SK-N-MC (cell line): ENCODE data around the gene SLC66A1.

Experiments
- DNase-seq: peaks from one replicate; pipeline ENCODE4 v3.0.0-alpha.2; 2011; ENCODE audit warnings: low read depth, low spot score
- H3K27ac ChIP-seq: fragments of 200-600 bp; sonication (generic); 2 replicates; pipeline ENCODE4 v1.5.1; 2016; ENCODE audit warnings: mixed run types
- H3K36me3 ChIP-seq: fragments of 200-600 bp; sonication (generic); 2 replicates; pipeline ENCODE4 v1.6.1; 2017; ENCODE audit warnings: antibody characterized with exemption, low read length, mixed read lengths; ENCODE audit not compliant: insufficient read depth
- H3K4me3 ChIP-seq: fragments of 200-600 bp; sonication (generic); 2 replicates; pipeline ENCODE4 v1.5.1; 2016
- H3K9ac ChIP-seq: fragments of 200-600 bp; sonication (generic); 2 replicates; pipeline ENCODE4 v1.8.0; 2017; ENCODE audit warnings: mixed run types, mixed read lengths; ENCODE audit not compliant: insufficient read length
- H3K9me3 ChIP-seq: fragments of 200-600 bp; sonication (generic); 2 replicates; pipeline ENCODE4 v1.6.1; 2017; ENCODE audit warnings: low read depth, mild to moderate bottlenecking, antibody characterized with exemption, low read length, moderate library complexity, mixed read lengths
- EZH2 ChIP-seq: fragments of 200-600 bp; sonication (generic); IDR thresholded peaks from one replicate; pipeline ENCODE4 v1.6.1; 2017; ENCODE audit warnings: antibody characterized with exemption
- FOXP2 ChIP-seq: optimal IDR thresholded peaks from 2 replicates; pipeline ENCODE3; 2011; ENCODE audit warnings: mild to moderate bottlenecking, moderate library complexity; ENCODE audit not compliant: insufficient read depth; ENCODE audit errors: extremely low read length, control extremely low read depth
- POLR2AphosphoS5 ChIP-seq: IDR thresholded peaks from 2 replicates; pipeline ENCODE4 v1.6.1; 2012; ENCODE audit warnings: mild to moderate bottlenecking, low read depth, low read length, borderline replicate concordance

Gene SLC66A1

DNA sequence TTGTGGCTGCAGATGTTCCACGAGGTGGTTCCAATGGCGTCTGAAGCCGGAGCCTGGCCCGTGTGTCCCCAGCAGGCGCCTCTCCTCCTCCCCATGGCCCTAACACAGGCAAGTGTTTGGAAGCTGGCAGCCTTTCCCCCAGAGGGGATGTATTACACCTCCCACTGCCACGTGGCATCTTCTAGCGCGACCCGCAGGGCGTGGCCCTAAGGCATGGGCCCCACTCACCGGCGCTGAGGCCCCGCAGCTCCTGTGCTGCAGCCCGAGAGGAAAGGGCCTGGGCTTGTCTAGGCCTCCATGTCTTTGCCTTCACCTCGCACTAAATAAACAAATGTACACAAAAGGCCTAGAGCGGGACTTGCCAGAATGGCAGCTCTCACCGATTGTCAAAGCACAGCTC is 37.9 kb downstream of the SLC66A1 start:
- Histone ChIP-seq H3K4me3 (no peak overlapping the region), H3K9me3 (no peaks in the 10 kb centered on the region), H3K36me3 (peaks cover 6% of the 10 kb centered on the region; the same call in 1 of the 2 replicates), H3K9ac (no peak overlapping the region), H3K27ac (no peak overlapping the region)
- TF ChIP-seq EZH2: no peak
- DNase-seq: no peak

DNA sequence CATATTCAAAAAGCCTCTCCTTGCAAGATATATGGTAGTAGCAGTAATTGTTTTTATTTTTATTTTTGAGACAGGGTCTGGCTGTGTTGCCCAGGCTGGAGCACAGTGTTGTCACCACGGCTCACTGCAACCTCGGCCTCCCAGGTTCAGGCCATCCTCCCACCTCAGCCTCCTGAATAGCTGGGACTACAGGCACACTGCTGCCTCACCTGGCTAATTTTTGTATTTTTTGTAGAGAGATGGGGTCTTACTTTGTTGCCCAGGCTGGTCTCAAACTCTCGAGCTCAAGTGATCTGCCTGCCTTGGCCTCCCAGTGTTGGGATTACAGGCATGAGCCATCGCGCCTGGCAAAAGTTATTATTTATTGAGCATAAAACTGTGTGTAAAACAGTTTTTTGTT is 38.4 kb downstream of the SLC66A1 start:
- peaks cover 7% of the 10 kb centered on the region; the same call in 1 of the 2 replicates for H3K36me3 ChIP-seq
- H3K9ac ChIP-seq: no peak overlapping the region
- no peaks in the 10 kb centered on the region for H3K9me3 ChIP-seq
- TF ChIP-seq EZH2 (no peak), FOXP2 (no peak), POLR2AphosphoS5 (no peak)
- no peak overlapping the region for H3K27ac ChIP-seq
- H3K4me3 ChIP-seq: no peak overlapping the region
- no peak for DNase-seq

DNA sequence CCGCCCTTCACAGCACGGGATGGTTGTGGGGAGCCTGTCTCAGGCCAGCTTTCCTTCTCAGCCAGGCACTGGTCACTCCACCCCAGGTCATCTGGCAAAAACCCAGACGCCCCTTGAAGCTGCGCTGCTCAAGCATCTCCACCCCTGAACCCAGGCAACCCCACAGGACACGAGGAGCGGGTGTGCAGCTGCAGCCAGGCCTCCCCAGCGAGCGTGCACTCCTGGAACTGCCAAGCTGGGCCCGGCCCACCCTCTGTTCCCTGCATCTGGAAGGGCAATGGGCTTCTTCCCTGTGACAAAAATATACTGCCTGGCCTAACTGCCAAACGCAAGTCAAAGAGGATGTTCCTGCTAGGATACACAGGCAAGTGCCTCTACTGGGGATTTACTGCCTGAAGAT is 39.7 kb downstream of the SLC66A1 start:
- no peaks in the 10 kb centered on the region for H3K9me3 ChIP-seq
- peaks cover 15% of the 10 kb centered on the region; the same call in 1 of the 2 replicates for H3K36me3 ChIP-seq
- H3K9ac ChIP-seq: no peak overlapping the region
- no peak overlapping the region for H3K27ac ChIP-seq
- DNase-seq: no peak
- TF ChIP-seq POLR2AphosphoS5: no peak
- TF ChIP-seq EZH2: no peak
- no peak for TF ChIP-seq FOXP2
- H3K4me3 ChIP-seq: no peak overlapping the region

DNA sequence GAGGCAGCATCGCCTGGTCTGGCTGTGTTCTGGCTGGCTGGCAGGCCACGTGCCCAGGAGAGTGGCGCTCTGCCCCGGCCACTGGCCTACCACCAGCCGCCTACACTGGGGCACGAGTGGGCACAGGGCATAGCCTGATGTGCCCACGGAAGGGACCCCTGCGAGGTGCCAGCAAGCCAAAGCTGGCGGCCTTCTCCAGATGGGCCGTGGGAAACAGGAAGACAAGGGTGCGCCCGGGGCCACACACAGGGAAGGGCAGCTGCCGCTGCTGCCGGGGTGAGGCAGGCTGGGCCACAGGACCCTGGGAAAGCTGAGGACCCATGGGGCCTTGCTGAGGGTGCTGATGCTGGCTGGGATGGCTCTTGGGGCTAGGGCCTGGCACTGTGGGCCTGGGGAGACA is 40.7 kb downstream of the SLC66A1 start:
- peaks cover 15% of the 10 kb centered on the region; the same call in 1 of the 2 replicates for H3K36me3 ChIP-seq
- no peak for DNase-seq
- no peak overlapping the region for H3K9ac ChIP-seq
- no peak overlapping the region for H3K4me3 ChIP-seq
- no peak overlapping the region for H3K27ac ChIP-seq
- H3K9me3 ChIP-seq: no peaks in the 10 kb centered on the region
- TF ChIP-seq EZH2: no peak
- no peak for TF ChIP-seq FOXP2
- no peak for TF ChIP-seq POLR2AphosphoS5

DNA sequence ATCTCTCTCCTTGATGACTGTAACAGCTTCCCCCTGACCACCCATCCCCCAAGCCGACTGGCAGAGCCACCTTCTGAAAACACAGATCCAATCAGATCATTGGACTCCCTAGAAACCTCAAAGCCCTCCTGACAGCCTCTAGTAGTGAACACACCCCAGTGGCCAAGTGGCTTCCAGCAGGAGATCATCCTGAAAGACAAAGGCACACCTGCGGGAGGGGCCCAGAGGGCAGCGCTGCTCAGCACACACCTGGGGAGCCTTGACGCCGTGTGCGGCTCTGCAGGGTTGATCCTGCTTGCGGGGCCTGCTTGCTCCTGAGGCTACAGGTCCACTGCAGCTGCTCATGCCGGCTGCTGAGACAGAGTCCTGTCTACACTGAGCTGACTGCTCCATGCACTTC is 41.5 kb downstream of the SLC66A1 start:
- H3K36me3 ChIP-seq: peaks cover 15% of the 10 kb centered on the region; the same call in 1 of the 2 replicates
- H3K4me3 ChIP-seq: no peak overlapping the region
- no peak overlapping the region for H3K9ac ChIP-seq
- no peak overlapping the region for H3K27ac ChIP-seq
- no peak for DNase-seq
- no peaks in the 10 kb centered on the region for H3K9me3 ChIP-seq
- no peak for TF ChIP-seq FOXP2

DNA sequence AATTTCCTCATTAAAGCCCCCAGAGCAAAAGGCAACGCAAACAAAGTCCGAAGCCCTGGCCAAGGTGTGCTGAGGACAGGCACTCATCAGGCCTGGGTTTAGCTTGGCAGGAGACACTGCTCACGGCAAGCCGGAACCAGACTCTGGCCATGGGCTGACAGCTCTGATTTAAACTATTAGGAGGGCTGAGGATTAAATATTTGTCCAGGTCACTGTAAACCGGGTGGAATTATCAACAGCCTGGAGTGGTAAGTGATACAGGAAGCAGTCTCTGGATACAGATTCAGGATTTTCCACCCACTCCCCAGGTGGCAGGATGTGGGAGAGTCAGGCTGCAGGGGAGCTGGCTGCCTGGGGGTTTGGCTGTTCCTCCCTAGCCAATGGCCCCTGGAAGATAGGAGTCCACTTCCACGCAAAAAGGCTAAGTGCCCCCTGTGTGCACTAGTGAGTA is 42.4 kb downstream of the SLC66A1 start:
- Histone ChIP-seq H3K27ac (no peak overlapping the region), H3K9ac (no peak overlapping the region), H3K9me3 (no peaks in the 10 kb centered on the region), H3K36me3 (peaks cover 15% of the 10 kb centered on the region; the same call in 1 of the 2 replicates), H3K4me3 (no peak overlapping the region)
- no peak for DNase-seq
- TF ChIP-seq FOXP2 (no peak), EZH2 (no peak), POLR2AphosphoS5 (no peak)

DNA sequence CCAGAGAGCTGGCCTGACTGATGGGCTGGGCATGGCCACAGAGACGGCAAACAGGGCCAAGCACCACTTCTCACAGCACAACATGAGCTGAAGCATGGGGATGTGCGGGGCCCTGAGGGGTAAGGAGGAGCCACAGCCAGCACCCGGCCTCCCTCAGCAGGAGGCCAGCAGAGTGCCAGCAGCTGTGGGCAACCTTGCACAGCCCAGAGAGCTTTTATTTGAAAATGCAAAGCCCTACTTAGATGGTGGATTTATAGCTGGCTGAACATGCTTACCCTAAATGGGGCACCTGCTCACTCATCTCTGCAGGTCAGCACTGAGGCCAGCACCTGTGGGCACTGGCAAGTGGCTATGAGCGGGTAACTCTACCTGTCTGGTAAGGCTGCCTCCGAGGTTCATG is 44.1 kb downstream of the SLC66A1 start:
- no peak for TF ChIP-seq POLR2AphosphoS5
- TF ChIP-seq EZH2: no peak
- TF ChIP-seq FOXP2: no peak
- Histone ChIP-seq H3K9ac (no peak overlapping the region), H3K27ac (no peak overlapping the region), H3K36me3 (peaks cover 15% of the 10 kb centered on the region; the same call in 1 of the 2 replicates), H3K9me3 (no peaks in the 10 kb centered on the region), H3K4me3 (no peak overlapping the region)
- DNase-seq: no peak

DNA sequence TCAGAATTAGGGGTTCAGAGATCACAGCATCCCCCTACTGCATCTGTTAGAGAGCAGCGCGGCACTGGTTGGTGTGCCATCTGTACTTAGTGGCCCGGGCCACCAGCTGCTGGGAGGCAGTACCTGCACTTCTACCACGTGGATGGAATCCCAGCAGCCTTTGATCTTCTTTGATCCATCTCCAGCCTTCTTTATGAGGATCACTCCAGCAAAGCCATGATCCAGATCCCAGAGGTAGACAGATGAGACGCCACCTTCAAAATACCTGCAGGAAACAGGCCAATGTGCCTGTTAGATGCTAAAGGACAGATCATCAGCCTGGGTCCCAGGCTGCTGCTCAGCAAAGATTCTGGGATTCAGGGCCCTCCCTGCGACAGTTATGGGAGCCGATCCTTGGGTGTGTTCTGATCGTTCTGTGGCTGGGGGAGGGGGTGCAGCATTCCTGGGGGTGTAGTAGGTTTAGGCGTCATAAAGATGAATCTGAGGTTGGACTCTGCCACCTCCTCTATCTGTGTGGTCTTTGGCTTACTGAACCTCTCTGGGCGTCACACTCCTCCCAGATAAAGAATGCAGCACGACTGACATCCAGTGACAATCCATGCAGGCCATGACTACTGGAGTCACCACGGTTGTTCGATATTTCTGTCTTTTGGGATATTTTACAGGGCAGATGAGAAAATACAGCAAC is 45.3 kb downstream of the SLC66A1 start:
- no peak for DNase-seq
- no peak overlapping the region for H3K4me3 ChIP-seq
- H3K36me3 ChIP-seq: peaks cover 15% of the 10 kb centered on the region; the same call in 1 of the 2 replicates
- no peaks in the 10 kb centered on the region for H3K9me3 ChIP-seq
- H3K27ac ChIP-seq: no peak overlapping the region
- no peak for TF ChIP-seq FOXP2
- TF ChIP-seq EZH2: no peak
- TF ChIP-seq POLR2AphosphoS5: no peak
- H3K9ac ChIP-seq: no peak overlapping the region

DNA sequence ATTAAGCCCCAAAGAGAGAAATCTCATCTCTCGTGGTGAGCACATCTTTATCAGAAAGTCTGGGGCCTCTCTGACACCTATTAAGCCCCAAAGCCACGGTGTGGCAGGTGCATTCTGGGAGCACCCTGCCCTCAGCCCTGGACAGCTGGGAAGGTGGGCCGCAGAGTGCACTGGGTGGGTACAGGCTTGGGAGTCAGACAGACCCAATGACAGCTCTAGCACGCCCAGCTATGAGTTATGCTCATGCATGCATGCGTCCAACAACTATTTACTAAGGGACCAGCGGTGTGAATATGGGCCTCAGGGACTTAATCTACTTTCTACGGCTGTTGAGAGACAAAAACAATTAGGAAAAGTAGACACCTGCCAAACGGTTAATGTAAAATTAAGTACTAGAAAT is 46.6 kb downstream of the SLC66A1 start:
- Histone ChIP-seq H3K9me3 (no peaks in the 10 kb centered on the region), H3K27ac (no peak overlapping the region), H3K4me3 (no peak overlapping the region), H3K9ac (no peak overlapping the region), H3K36me3 (peaks cover 15% of the 10 kb centered on the region; the same call in 1 of the 2 replicates)
- no peak for DNase-seq
- TF ChIP-seq FOXP2 (no peak), EZH2 (no peak), POLR2AphosphoS5 (no peak)
